Type B pancreatic cell (in vitro differentiated cells): Measurements from ENCODE around the gene TPST1. TPM values are rescaled to one million over a fixed set of nuclear protein-coding genes. Genes with fewer than 3 reads are reported as not detected.

Source experiments
- DNase-seq: peaks from one replicate; pipeline ENCODE4 v3.0.0; 2021; ENCODE audit warnings: mixed read lengths; ENCODE audit not compliant: unreplicated experiment; ENCODE audit errors: extremely low spot score
- H3K27ac Mint-ChIP-seq: 2 replicates; pipeline ENCODE4 v1.8.0; 2021; ENCODE audit warnings: mild to moderate bottlenecking, mixed read lengths
- H3K27me3 Mint-ChIP-seq: 2 replicates; pipeline ENCODE4 v1.8.0; 2021; ENCODE audit warnings: mixed read lengths
- H3K36me3 Mint-ChIP-seq: 2 replicates; pipeline ENCODE4 v1.8.0; 2021; ENCODE audit warnings: mixed read lengths
- H3K4me1 Mint-ChIP-seq: one replicate; pipeline ENCODE4 v1.8.0; 2021; ENCODE audit warnings: mixed read lengths; ENCODE audit not compliant: unreplicated experiment
- H3K4me3 Mint-ChIP-seq: 2 replicates; pipeline ENCODE4 v1.8.0; 2021; ENCODE audit warnings: mild to moderate bottlenecking, mixed read lengths
- H3K9me3 Mint-ChIP-seq: 2 replicates; pipeline ENCODE4 v1.8.0; 2021; ENCODE audit warnings: mixed read lengths
- CTCF ChIP-seq: fragments of 200-600 bp; sonication (generic); conservative IDR thresholded peaks from 2 replicates; pipeline ENCODE4 v1.5.0; 2021; ENCODE audit warnings: antibody characterized with exemption, mild to moderate bottlenecking
- total RNA-seq: library from RNA; stranded (reverse); gene quantifications from 2 replicates; pipeline ENCODE4 v1.2.1, GENCODE V29; 2021; ENCODE audit warnings: low replicate concordance

The TPST1 gene
- total RNA-seq, 1 donor from 2014 or later = 26.9 TPM

GRCh38 chr7:66185680-66186187 is 19.4 kb upstream of the TPST1 start:
- H3K4me3 Mint-ChIP-seq = no peak overlapping the region
- no peak overlapping the region for H3K27ac Mint-ChIP-seq
- TF ChIP-seq CTCF = no peak
- H3K27me3 Mint-ChIP-seq = no peaks in the 10 kb centered on the region
- no peaks in the 10 kb centered on the region for H3K4me1 Mint-ChIP-seq
- H3K9me3 Mint-ChIP-seq = no peaks in the 10 kb centered on the region
- no peaks in the 10 kb centered on the region for H3K36me3 Mint-ChIP-seq
- DNase-seq = no peak

GRCh38 chr7:66186991-66187390 is 18.1 kb upstream of the TPST1 start:
- Mint-ChIP-seq H3K9me3 (no peaks in the 10 kb centered on the region), H3K4me3 (no peak overlapping the region), H3K4me1 (no peaks in the 10 kb centered on the region), H3K36me3 (no peaks in the 10 kb centered on the region), H3K27ac (no peak overlapping the region), H3K27me3 (no peaks in the 10 kb centered on the region)
- no peak for TF ChIP-seq CTCF
- DNase-seq = no peak

- TF ChIP-seq CTCF = no peak
- Mint-ChIP-seq H3K4me1 (no peaks in the 10 kb centered on the region), H3K27ac (no peak overlapping the region), H3K36me3 (no peaks in the 10 kb centered on the region), H3K4me3 (no peak overlapping the region), H3K9me3 (no peaks in the 10 kb centered on the region), H3K27me3 (no peaks in the 10 kb centered on the region)
- no peak for DNase-seq
These were observed 17.2 kb upstream of the TPST1 start for GRCh38 chr7:66187905-66188304.

- Mint-ChIP-seq H3K9me3 (no peaks in the 10 kb centered on the region), H3K27ac (no peak overlapping the region), H3K36me3 (no peaks in the 10 kb centered on the region), H3K27me3 (no peaks in the 10 kb centered on the region), H3K4me1 (no peaks in the 10 kb centered on the region), H3K4me3 (no peak overlapping the region)
- DNase-seq = no peak
- TF ChIP-seq CTCF = no peak
These were observed 16.5 kb upstream of the TPST1 start for GRCh38 chr7:66188645-66189044.

GRCh38 chr7:66189695-66190503 is 15.2 kb upstream of the TPST1 start:
- Mint-ChIP-seq H3K27ac (no peak overlapping the region), H3K9me3 (no peaks in the 10 kb centered on the region), H3K4me3 (no peak overlapping the region), H3K36me3 (no peaks in the 10 kb centered on the region), H3K27me3 (no peaks in the 10 kb centered on the region), H3K4me1 (no peaks in the 10 kb centered on the region)
- DNase-seq = no peak
- TF ChIP-seq CTCF = no peak
